Peyer's patch (tissue), 4 donors: ENCODE measurements around the gene PCYT1A.

ENCODE experiments used
- POLR2A ChIP-seq, 2 donors: fragments of 450-650 bp; IDR thresholded peaks; one replicate each; pipeline ENCODE4 v1.5.1; 2017; ENCODE audit warnings: antibody characterized with exemption in 2 of 2, mild to moderate bottlenecking in 2 of 2, moderate library complexity in 2 of 2
- TF ChIP-seq, protein P1 (sequence below), 6 experiments: fragments of 450-650 bp in 4 of 6; fragments of 200-600 bp in 2 of 6; sonication (generic) in 1 of 6; IDR thresholded peaks; one replicate each; pipeline ENCODE4 v1.5.1; 2017 to 2019; ENCODE audit warnings: antibody characterized with exemption in 6 of 6, mild to moderate bottlenecking in 3 of 6, moderate library complexity in 1 of 6

GRCh38 chr3:196215493-196216020 is 72.0 kb downstream of the PCYT1A start:
- no peak for TF ChIP-seq POLR2A (IDR thresholded peaks at IDR 0.05)
- TF ChIP-seq, protein P1, sequence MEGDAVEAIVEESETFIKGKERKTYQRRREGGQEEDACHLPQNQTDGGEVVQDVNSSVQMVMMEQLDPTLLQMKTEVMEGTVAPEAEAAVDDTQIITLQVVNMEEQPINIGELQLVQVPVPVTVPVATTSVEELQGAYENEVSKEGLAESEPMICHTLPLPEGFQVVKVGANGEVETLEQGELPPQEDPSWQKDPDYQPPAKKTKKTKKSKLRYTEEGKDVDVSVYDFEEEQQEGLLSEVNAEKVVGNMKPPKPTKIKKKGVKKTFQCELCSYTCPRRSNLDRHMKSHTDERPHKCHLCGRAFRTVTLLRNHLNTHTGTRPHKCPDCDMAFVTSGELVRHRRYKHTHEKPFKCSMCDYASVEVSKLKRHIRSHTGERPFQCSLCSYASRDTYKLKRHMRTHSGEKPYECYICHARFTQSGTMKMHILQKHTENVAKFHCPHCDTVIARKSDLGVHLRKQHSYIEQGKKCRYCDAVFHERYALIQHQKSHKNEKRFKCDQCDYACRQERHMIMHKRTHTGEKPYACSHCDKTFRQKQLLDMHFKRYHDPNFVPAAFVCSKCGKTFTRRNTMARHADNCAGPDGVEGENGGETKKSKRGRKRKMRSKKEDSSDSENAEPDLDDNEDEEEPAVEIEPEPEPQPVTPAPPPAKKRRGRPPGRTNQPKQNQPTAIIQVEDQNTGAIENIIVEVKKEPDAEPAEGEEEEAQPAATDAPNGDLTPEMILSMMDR (IDR thresholded peaks at IDR 0.05): no peak
